ENCODE measurements around the gene COL28A1. TPM values are rescaled to one million over a fixed set of nuclear protein-coding genes. Genes with fewer than 3 reads are reported as not detected.
A peak's percentile ranks its signal among the peaks of the same experiment; 100 is the strongest.

Gene COL28A1
- total RNA-seq (2022) (6.2 and 7.3 TPM in 2 replicates), Bru-seq, nascent RNA (percentile 54 among the genes with signal in this experiment), BruChase-seq, experiment 1, labeled RNA remaining after a 2-hour chase (percentile 63 among the genes with signal in this experiment), BruChase-seq, experiment 2, labeled RNA remaining after a 6-hour chase (percentile 52 among the genes with signal in this experiment)
- long read RNA-seq, partial matches to known transcripts = 1 of 6 reads
- long read RNA-seq, other reads (novel, unspliced or antisense) = 5 of 6 reads

GRCh38 chr7:7535691-7536090 lies at the start of gene COL28A1:
Gene COL28A1 (minus strand): TSS chr7:7535873. CDS start chr7:7532875, 2,998 bp downstream.
- no peaks in the 10 kb centered on the region for H3K27me3 Mint-ChIP-seq (ENCODE audit: insufficient read depth, unreplicated experiment)
- Histone ChIP-seq H3K36me3 (ENCODE audit: control insufficient read depth, insufficient read depth, low read length) (no peaks in the 10 kb centered on the region), H3K4me3 (ENCODE audit: low read depth, low read length) (no peak within 1 kb of the TSS), H3K4me1 (no peaks in the 10 kb centered on the region), H3K27me3 (replicated peaks; ENCODE audit: control insufficient read depth, insufficient read depth, low read length) (no peaks in the 10 kb centered on the region), H3K9me3 (no peaks in the 10 kb centered on the region)
- ChIA-PET POLR2A (no interaction called here), CTCF (no interaction called here)
- no peak within 1 kb of the TSS for H3K4me3 Mint-ChIP-seq (ENCODE audit: unreplicated experiment)
- H3K36me3 Mint-ChIP-seq (ENCODE audit: insufficient read depth, unreplicated experiment) = no peaks in the 10 kb centered on the region
- no TSS peak for BruUV-seq (replicated peaks)
- intact Hi-C loops (cut with micrococcal nuclease; ENCODE audit: unreplicated experiment) = no loop called here
- DNase-seq = no peak
- H3K9me3 Mint-ChIP-seq (ENCODE audit: unreplicated experiment) = no peaks in the 10 kb centered on the region
- no peak within 1 kb of the TSS for H3K27ac Mint-ChIP-seq (ENCODE audit: unreplicated experiment)
- H3K4me1 Mint-ChIP-seq (ENCODE audit: low read depth, unreplicated experiment) = no peaks in the 10 kb centered on the region
- no peak for TF ChIP-seq CTCF (IDR thresholded peaks at IDR 0.05; ENCODE audit: insufficient read depth in 1 of 2, low read depth in 1 of 2, low read length in 1 of 2, severe bottlenecking in 1 of 2, unreplicated experiment in 1 of 2)

- Mint-ChIP-seq H3K36me3 (ENCODE audit: insufficient read depth, unreplicated experiment) (no peaks in the 10 kb centered on the region), H3K27me3 (ENCODE audit: insufficient read depth, unreplicated experiment) (no peaks in the 10 kb centered on the region), H3K4me1 (ENCODE audit: low read depth, unreplicated experiment) (no peaks in the 10 kb centered on the region), H3K4me3 (ENCODE audit: unreplicated experiment) (no peak overlapping the region), H3K27ac (ENCODE audit: unreplicated experiment) (no peak overlapping the region), H3K9me3 (ENCODE audit: unreplicated experiment) (no peaks in the 10 kb centered on the region)
- no peak for TF ChIP-seq CTCF (IDR thresholded peaks at IDR 0.05; ENCODE audit: insufficient read depth in 1 of 2, low read depth in 1 of 2, low read length in 1 of 2, severe bottlenecking in 1 of 2, unreplicated experiment in 1 of 2)
- H3K4me1 ChIP-seq = no peaks in the 10 kb centered on the region
- no peaks in the 10 kb centered on the region for H3K36me3 ChIP-seq (ENCODE audit: control insufficient read depth, insufficient read depth, low read length)
- BruUV-seq (replicated peaks) = no TSS peak
- DNase-seq = no peak
- intact Hi-C loops (cut with micrococcal nuclease; ENCODE audit: unreplicated experiment) = no loop called here
- H3K27me3 ChIP-seq (replicated peaks; ENCODE audit: control insufficient read depth, insufficient read depth, low read length) = no peaks in the 10 kb centered on the region
- H3K9me3 ChIP-seq = no peaks in the 10 kb centered on the region
- ChIA-PET POLR2A (no interaction called here), CTCF (no interaction called here)
- H3K4me3 ChIP-seq (ENCODE audit: low read depth, low read length) = no peak overlapping the region
Observed at GRCh38 chr7:7584653-7585052, 49.0 kb upstream of the COL28A1 start.

GRCh38 chr7:7583731-7584130 lies 48.1 kb upstream of the COL28A1 start:
- Mint-ChIP-seq H3K4me3 (ENCODE audit: unreplicated experiment) (no peak overlapping the region), H3K27me3 (ENCODE audit: insufficient read depth, unreplicated experiment) (no peaks in the 10 kb centered on the region), H3K27ac (ENCODE audit: unreplicated experiment) (no peak overlapping the region), H3K9me3 (ENCODE audit: unreplicated experiment) (no peaks in the 10 kb centered on the region), H3K4me1 (ENCODE audit: low read depth, unreplicated experiment) (no peaks in the 10 kb centered on the region), H3K36me3 (ENCODE audit: insufficient read depth, unreplicated experiment) (no peaks in the 10 kb centered on the region)
- ChIA-PET CTCF (no interaction called here), POLR2A (no interaction called here)
- H3K27me3 ChIP-seq (replicated peaks; ENCODE audit: control insufficient read depth, insufficient read depth, low read length) = no peaks in the 10 kb centered on the region
- no peaks in the 10 kb centered on the region for H3K9me3 ChIP-seq
- no TSS peak for BruUV-seq (replicated peaks)
- no peaks in the 10 kb centered on the region for H3K4me1 ChIP-seq
- no peak overlapping the region for H3K4me3 ChIP-seq (ENCODE audit: low read depth, low read length)
- H3K36me3 ChIP-seq (ENCODE audit: control insufficient read depth, insufficient read depth, low read length) = no peaks in the 10 kb centered on the region
- no peak for DNase-seq
- TF ChIP-seq CTCF (IDR thresholded peaks at IDR 0.05; ENCODE audit: insufficient read depth in 1 of 2, low read depth in 1 of 2, low read length in 1 of 2, severe bottlenecking in 1 of 2, unreplicated experiment in 1 of 2) = no peak
- intact Hi-C loops (cut with micrococcal nuclease; ENCODE audit: unreplicated experiment) = no loop called here
